H9 (cell line): ENCODE measurements around the gene PDCD1. TPM values are rescaled to one million over a fixed set of nuclear protein-coding genes. Genes with fewer than 3 reads are reported as not detected.
"Not testable (repeated sequence)": the region's sequence is repeated elsewhere in the genome, so short reads cannot be mapped to it uniquely, and the experiment has no call there.

Experiments
- DNase-seq: peaks from one replicate; pipeline ENCODE4 v3.0.0-alpha.2; 2017
- H2AFZ ChIP-seq: one replicate; pipeline ENCODE4 v1.6.1; 2013; ENCODE audit warnings: mild to moderate bottlenecking, low read length, control low read depth, moderate library complexity
- H2AK5ac ChIP-seq: 2 replicates; pipeline ENCODE4 v1.6.1; 2013; ENCODE audit warnings: low read length, control low read depth, mixed read lengths; ENCODE audit not compliant: insufficient read length
- H2BK120ac ChIP-seq: one replicate; pipeline ENCODE4 v1.6.1; 2013; ENCODE audit warnings: low read depth, mild to moderate bottlenecking, low read length, control low read depth, inconsistent platforms; ENCODE audit not compliant: poor library complexity, severe bottlenecking
- H2BK12ac ChIP-seq: 2 replicates; pipeline ENCODE4 v1.6.1; 2013; ENCODE audit warnings: low read length, control low read depth, mixed read lengths, low read depth; ENCODE audit not compliant: insufficient read length
- H2BK15ac ChIP-seq: 2 replicates; pipeline ENCODE4 v1.6.1; 2013; ENCODE audit warnings: low read depth, low read length, control low read depth
- H2BK20ac ChIP-seq: one replicate; pipeline ENCODE4 v1.6.1; 2013; ENCODE audit warnings: low read depth, mild to moderate bottlenecking, low read length, control low read depth, inconsistent platforms; ENCODE audit not compliant: poor library complexity, severe bottlenecking
- H2BK5ac ChIP-seq: 2 replicates; pipeline ENCODE4 v1.6.1; 2013; ENCODE audit warnings: low read length, control low read depth, mixed read lengths; ENCODE audit not compliant: insufficient read length
- H3K14ac ChIP-seq: 2 replicates; pipeline ENCODE4 v1.6.1; 2013; ENCODE audit warnings: low read length, control low read depth; ENCODE audit not compliant: insufficient read depth
- H3K18ac ChIP-seq: 2 replicates; pipeline ENCODE4 v1.6.1; 2013; ENCODE audit warnings: low read depth, mild to moderate bottlenecking, mixed read lengths, low read length, control low read depth; ENCODE audit not compliant: insufficient read length
- H3K23ac ChIP-seq: 2 replicates; pipeline ENCODE4 v1.6.1; 2013; ENCODE audit warnings: low read length, control low read depth, mixed read lengths, low read depth; ENCODE audit not compliant: insufficient read length
- H3K23me2 ChIP-seq: 2 replicates; pipeline ENCODE4 v1.6.1; 2013; ENCODE audit warnings: low read depth, mild to moderate bottlenecking, mixed read lengths, low read length, control low read depth; ENCODE audit not compliant: insufficient read length, poor library complexity, severe bottlenecking
- H3K27ac ChIP-seq: 2 replicates; pipeline ENCODE4 v1.5.1; 2013; ENCODE audit warnings: low read length, control low read depth, mixed read lengths, low read depth; ENCODE audit not compliant: insufficient read length
- H3K27me3 ChIP-seq: 2 replicates; pipeline ENCODE4 v1.6.1; 2013; ENCODE audit warnings: low read length, control low read depth, inconsistent platforms; ENCODE audit not compliant: insufficient read depth
- H3K4ac ChIP-seq: 2 replicates; pipeline ENCODE4 v1.6.1; 2013; ENCODE audit warnings: low read depth, mild to moderate bottlenecking, control low read depth, inconsistent platforms, low read length, moderate library complexity
- H3K4me1 ChIP-seq: 2 replicates; pipeline ENCODE4 v1.6.1; 2013; ENCODE audit warnings: low read length, control low read depth, inconsistent platforms; ENCODE audit not compliant: insufficient read depth
- H3K4me2 ChIP-seq: 2 replicates; pipeline ENCODE4 v1.6.1; 2013; ENCODE audit warnings: low read length, control low read depth, mixed read lengths; ENCODE audit not compliant: insufficient read length, insufficient read depth
- H3K56ac ChIP-seq: 2 replicates; pipeline ENCODE4 v1.6.1; 2013; ENCODE audit warnings: low read depth, mild to moderate bottlenecking, mixed read lengths, low read length, control low read depth; ENCODE audit not compliant: insufficient read length
- H3K79me1 ChIP-seq: 2 replicates; pipeline ENCODE4 v1.6.1; 2013; ENCODE audit warnings: low read depth, mild to moderate bottlenecking, moderate library complexity, low read length, control low read depth, inconsistent platforms; ENCODE audit not compliant: insufficient read depth, poor library complexity, severe bottlenecking
- H3K79me2 ChIP-seq: 2 replicates; pipeline ENCODE4 v1.6.1; 2013; ENCODE audit warnings: low read length, control low read depth, inconsistent platforms; ENCODE audit not compliant: insufficient read depth
- H3K9ac ChIP-seq: 2 replicates; pipeline ENCODE4 v1.6.1; 2013; ENCODE audit warnings: low read length, control low read depth, mixed read lengths; ENCODE audit not compliant: insufficient read length; ENCODE audit errors: extremely low read depth
- H3K9me3 ChIP-seq: one replicate; pipeline ENCODE4 v1.6.1; 2013; ENCODE audit warnings: low read depth, low read length, inconsistent platforms; ENCODE audit not compliant: control insufficient read depth
- H3T11ph ChIP-seq: one replicate; pipeline ENCODE4 v1.6.1; 2013; ENCODE audit warnings: mild to moderate bottlenecking, low read length, control low read depth, inconsistent platforms
- H4K20me1 ChIP-seq: one replicate; pipeline ENCODE4 v1.6.1; 2013; ENCODE audit not compliant: control insufficient read depth, insufficient read length, insufficient read depth
- H4K5ac ChIP-seq: 2 replicates; pipeline ENCODE4 v1.6.1; 2013; ENCODE audit warnings: low read depth, mild to moderate bottlenecking, mixed read lengths, low read length, control low read depth; ENCODE audit not compliant: insufficient read length
- H4K8ac ChIP-seq: replicated peaks from 2 replicates; pipeline ENCODE4 v1.6.1; 2013; ENCODE audit warnings: low read length, control low read depth, mixed read lengths, low read depth; ENCODE audit not compliant: insufficient read length
- H4K91ac ChIP-seq: 2 replicates; pipeline ENCODE4 v1.6.1; 2013; ENCODE audit warnings: low read depth, mild to moderate bottlenecking, moderate library complexity, mixed read lengths, low read length, control low read depth; ENCODE audit not compliant: insufficient read length
- H3K27ac Mint-ChIP-seq, 3 experiments: 2 replicates in 2 of 3; 3 replicates in 1 of 3; pipeline ENCODE4 v1.8.0; 2020 to 2021; ENCODE audit warnings: mixed read lengths in 3 of 3, mild to moderate bottlenecking in 1 of 3, moderate library complexity in 1 of 3
- H3K27me3 Mint-ChIP-seq: 2 replicates; pipeline ENCODE4 v1.8.0; 2021; ENCODE audit warnings: low read depth, mild to moderate bottlenecking, moderate library complexity, mixed read lengths
- H3K36me3 Mint-ChIP-seq, 3 experiments: 2 replicates in 2 of 3; 3 replicates in 1 of 3; pipeline ENCODE4 v1.8.0; 2020 to 2021; ENCODE audit warnings: low read depth in 3 of 3, mixed read lengths in 3 of 3; ENCODE audit not compliant: insufficient read depth in 1 of 3
- H3K4me1 Mint-ChIP-seq, 2 experiments: 2 replicates each; pipeline ENCODE4 v1.8.0; 2020; ENCODE audit warnings: mixed read lengths in 2 of 2
- H3K4me3 Mint-ChIP-seq, 2 experiments: 2 replicates in 1 of 2; 3 replicates in 1 of 2; pipeline ENCODE4 v1.8.0; 2020 to 2021; ENCODE audit warnings: mild to moderate bottlenecking in 2 of 2, mixed read lengths in 2 of 2, moderate library complexity in 1 of 2
- H3K9me3 Mint-ChIP-seq, 2 experiments: 2 replicates in 1 of 2; 3 replicates in 1 of 2; pipeline ENCODE4 v1.8.0; 2020; ENCODE audit warnings: mild to moderate bottlenecking in 2 of 2, mixed read lengths in 2 of 2, moderate library complexity in 1 of 2
- WGBS: extraction: QIAGEN DNeasy Blood & Tissue Kit; methylation state at CpG from one replicate; pipeline ENCODE4 v1.1.7; 2013; ENCODE audit warnings: missing lambda C conversion rate, low lambda C conversion rate, mixed read lengths; ENCODE audit not compliant: insufficient read length; ENCODE audit errors: extremely low coverage; 5-methylcytosine and 5-hydroxymethylcytosine counted together
- total RNA-seq: library from RNA; stranded (reverse); gene quantifications from 2 replicates; pipeline ENCODE4 v1.2.1, GENCODE V29; 2021
- TF ChIP-seq, protein P1 (sequence below): fragments of 200-600 bp; sonication (generic); conservative IDR thresholded peaks from 3 replicates; pipeline ENCODE4 v1.8.0; 2021; ENCODE audit warnings: antibody characterized with exemption, mild to moderate bottlenecking

The PDCD1 gene
- total RNA-seq, 1 experiment from 2014 or later = 1.6 TPM

GRCh38 chr2:241827394-241827793, 31.3 kb downstream of the PDCD1 start:
- Histone ChIP-seq H3K4me2 (no peak overlapping the region), H3K56ac (no peak overlapping the region), H3K27me3 (no peaks in the 10 kb centered on the region), H4K5ac (no peak overlapping the region), H3K9ac (no peak overlapping the region), H3K14ac (no peak overlapping the region), H3T11ph (no peak overlapping the region), H3K79me1 (no peaks in the 10 kb centered on the region), H3K27ac (no peak overlapping the region), H2BK20ac (no peak overlapping the region), H2BK15ac (no peak overlapping the region), H4K8ac (no peak overlapping the region), H3K9me3 (no peaks in the 10 kb centered on the region), H3K18ac (no peak overlapping the region), H2BK12ac (no peak overlapping the region), H2BK5ac (no peak overlapping the region), H2BK120ac (no peak overlapping the region), H4K20me1 (no peaks in the 10 kb centered on the region), H3K4me1 (no peaks in the 10 kb centered on the region), H4K91ac (no peak overlapping the region), H3K23me2 (no peaks in the 10 kb centered on the region), H3K79me2 (no peaks in the 10 kb centered on the region), H2AK5ac (no peak overlapping the region), H3K23ac (no peak overlapping the region), H2AFZ (no peak overlapping the region), H3K4ac (no peak overlapping the region)
- no peak for DNase-seq
- Mint-ChIP-seq H3K4me3 (no peak overlapping the region), H3K27ac (no peak overlapping the region), H3K27me3 (peaks cover 46% of the 10 kb centered on the region), H3K4me1 (peaks cover 0 to 11% of the 10 kb centered on the region in 2 experiments; a peak in 2 of 4 replicates), H3K36me3 (peaks cover 2 to 5% (median 4%) of the 10 kb centered on the region in 3 experiments; a peak in 6 of 7 replicates), H3K9me3 (peaks cover 29 to 31% of the 10 kb centered on the region in 2 experiments)
- TF ChIP-seq, protein P1, sequence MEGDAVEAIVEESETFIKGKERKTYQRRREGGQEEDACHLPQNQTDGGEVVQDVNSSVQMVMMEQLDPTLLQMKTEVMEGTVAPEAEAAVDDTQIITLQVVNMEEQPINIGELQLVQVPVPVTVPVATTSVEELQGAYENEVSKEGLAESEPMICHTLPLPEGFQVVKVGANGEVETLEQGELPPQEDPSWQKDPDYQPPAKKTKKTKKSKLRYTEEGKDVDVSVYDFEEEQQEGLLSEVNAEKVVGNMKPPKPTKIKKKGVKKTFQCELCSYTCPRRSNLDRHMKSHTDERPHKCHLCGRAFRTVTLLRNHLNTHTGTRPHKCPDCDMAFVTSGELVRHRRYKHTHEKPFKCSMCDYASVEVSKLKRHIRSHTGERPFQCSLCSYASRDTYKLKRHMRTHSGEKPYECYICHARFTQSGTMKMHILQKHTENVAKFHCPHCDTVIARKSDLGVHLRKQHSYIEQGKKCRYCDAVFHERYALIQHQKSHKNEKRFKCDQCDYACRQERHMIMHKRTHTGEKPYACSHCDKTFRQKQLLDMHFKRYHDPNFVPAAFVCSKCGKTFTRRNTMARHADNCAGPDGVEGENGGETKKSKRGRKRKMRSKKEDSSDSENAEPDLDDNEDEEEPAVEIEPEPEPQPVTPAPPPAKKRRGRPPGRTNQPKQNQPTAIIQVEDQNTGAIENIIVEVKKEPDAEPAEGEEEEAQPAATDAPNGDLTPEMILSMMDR = no peak
- no CpG with 5 or more reads among the region's 2 CpGs for WGBS

- not testable (repeated sequence) for H3K79me2 ChIP-seq, H3K14ac ChIP-seq, H2BK120ac ChIP-seq, H3K27ac ChIP-seq, H3K79me1 ChIP-seq, H3K4me2 ChIP-seq, H2BK20ac ChIP-seq, H3K4ac ChIP-seq, H3K9me3 ChIP-seq, H3T11ph ChIP-seq, H2BK15ac ChIP-seq, H3K9ac ChIP-seq, H4K91ac ChIP-seq, H4K8ac ChIP-seq, H2BK5ac ChIP-seq, H3K4me1 ChIP-seq, H4K20me1 ChIP-seq, H2AK5ac ChIP-seq, H2AFZ ChIP-seq, H3K23ac ChIP-seq, H3K27me3 ChIP-seq, H3K23me2 ChIP-seq, H3K56ac ChIP-seq, H3K36me3 Mint-ChIP-seq, H3K18ac ChIP-seq, H4K5ac ChIP-seq, H2BK12ac ChIP-seq
- Mint-ChIP-seq H3K9me3 (peaks cover 29 to 31% of the 10 kb centered on the region in 2 experiments), H3K4me1 (peaks cover 6 to 24% of the 10 kb centered on the region in 2 experiments), H3K27ac (peak overlapping the region in 2 of 3 experiments; percentile 1 to 33; a peak in 2 of 7 replicates), H3K27me3 (peaks cover 41% of the 10 kb centered on the region), H3K4me3 (peak overlapping the region in 1 of 2 experiments; percentile 55; a peak in 2 of 5 replicates)
- DNase-seq = peak; percentile 29
- WGBS = no CpG with 5 or more reads among the region's 45 CpGs
Observed at GRCh38 chr2:241823531-241824437, 34.9 kb downstream of the PDCD1 start.
